GM12878 (cell line): ENCODE results near the gene SSTR4. TPM values are rescaled to one million over a fixed set of nuclear protein-coding genes. Genes with fewer than 3 reads are reported as not detected.

Source experiments
- ATAC-seq: fragments of 200-7000 bp; cut with Tn5 transposase; 3 replicates; pipeline ENCODE4 v1.9.1; 2020; ENCODE audit warnings: mild to moderate bottlenecking, moderate library complexity
- BruUV-seq: library from RNA; stranded (reverse); fragments of 400-500 nt; replicated peaks from 2 replicates; lab custom pipeline; 2021; lab: Mats Ljungman, UMichigan
- CTCF ChIA-PET: fragments of 300-600 bp; sonication (Branson Sonifier 250); formaldehyde crosslinking; extraction: SDS; loops from one replicate; lab custom pipeline; 2021; ENCODE audit warnings: inconsistent platforms; lab: Yijun Ruan, JAX
- POLR2A ChIA-PET: fragments of 350-600 bp; formaldehyde crosslinking; extraction: SDS; loops from one replicate; lab custom pipeline; 2021; ENCODE audit warnings: inconsistent platforms; lab: Charles Lee
- RAD21 ChIA-PET: fragments of 300-600 bp; sonication (Branson Sonifier 250); formaldehyde crosslinking; loops from one replicate; lab custom pipeline; 2023; ENCODE audit warnings: antibody characterized with exemption; ENCODE audit not compliant: unreplicated experiment; lab: Charles Lee
- SMC1A ChIA-PET: fragments of 300-600 bp; sonication (Branson Sonifier 250); formaldehyde crosslinking; loops from one replicate; lab custom pipeline; 2023; ENCODE audit not compliant: unreplicated experiment, uncharacterized antibody; lab: Charles Lee
- DNase-seq: peaks from one replicate; pipeline ENCODE4 v3.0.0-alpha.2; 2011; ENCODE audit warnings: low read depth, low spot score
- FAIRE-seq: peaks from 3 replicates; lab custom pipeline; 2011; peaks lifted over from hg19 to GRCh38; lab: Jason Lieb, UNC
- H2AFZ ChIP-seq: 2 replicates; pipeline ENCODE4 v1.6.0; 2011; ENCODE audit warnings: low read depth, low read length, control low read depth; ENCODE audit not compliant: control insufficient read depth
- H3K27ac ChIP-seq: 2 replicates; pipeline ENCODE4 v1.5.1; 2011; ENCODE audit warnings: control low read depth; ENCODE audit not compliant: control insufficient read depth, insufficient read depth
- H3K27me3 ChIP-seq, 2 experiments: replicated peaks in 1 of 2; 2 replicates each; pipeline versions ENCODE4 v1.6.0 to v1.6.1; 2011; ENCODE audit warnings: low read length in 1 of 2; ENCODE audit not compliant: control insufficient read depth in 2 of 2, insufficient read depth in 2 of 2
- H3K36me3 ChIP-seq, 2 experiments: 2 replicates each; pipeline ENCODE4 v1.5.1; 2011; ENCODE audit warnings: low read length in 1 of 2; ENCODE audit not compliant: control insufficient read depth in 2 of 2, insufficient read depth in 2 of 2
- H3K4me1 ChIP-seq: 2 replicates; pipeline ENCODE4 v1.6.1; 2011; ENCODE audit warnings: mild to moderate bottlenecking, low read length, moderate library complexity, mixed read lengths; ENCODE audit not compliant: control insufficient read depth, insufficient read depth
- H3K4me2 ChIP-seq: 2 replicates; pipeline ENCODE4 v1.6.0; 2011; ENCODE audit warnings: control low read depth; ENCODE audit not compliant: control insufficient read depth, insufficient read depth
- H3K4me3 ChIP-seq: fragments of 200-600 bp; sonication (generic); 2 replicates; pipeline ENCODE4 v1.5.1; 2016
- H3K79me2 ChIP-seq: 2 replicates; pipeline ENCODE4 v1.6.0; 2011; ENCODE audit warnings: low read length; ENCODE audit not compliant: control insufficient read depth, insufficient read depth
- H3K9ac ChIP-seq: 2 replicates; pipeline ENCODE4 v1.8.0; 2011; ENCODE audit warnings: low read length, control low read depth, mixed read lengths; ENCODE audit not compliant: control insufficient read depth, insufficient read depth
- H3K9me3 ChIP-seq: replicated peaks from 3 replicates; pipeline ENCODE4 v1.5.1; 2011; ENCODE audit warnings: mild to moderate bottlenecking, low read length; ENCODE audit not compliant: control insufficient read depth, insufficient read depth
- H4K20me1 ChIP-seq: 2 replicates; pipeline ENCODE4 v1.6.0; 2011; ENCODE audit not compliant: control insufficient read depth, insufficient read depth
- FOXK2 ChIP-seq: fragments of 450-650 bp; IDR thresholded peaks from 2 replicates; pipeline ENCODE4 v1.6.1; 2017; ENCODE audit warnings: mild to moderate bottlenecking, moderate library complexity
- FOXM1 ChIP-seq: IDR thresholded peaks from 2 replicates; pipeline ENCODE4 v1.6.1; 2012; ENCODE audit warnings: low read depth, mild to moderate bottlenecking, inconsistent platforms, low read length, moderate library complexity
- JUNB ChIP-seq: IDR thresholded peaks from 2 replicates; pipeline ENCODE4 v1.6.1; 2016; ENCODE audit warnings: antibody characterized with exemption, mild to moderate bottlenecking
- MEF2B ChIP-seq: fragments of 450-650 bp; IDR thresholded peaks from 2 replicates; pipeline ENCODE4 v1.6.1; 2018; ENCODE audit warnings: mild to moderate bottlenecking, moderate library complexity; ENCODE audit not compliant: partially characterized antibody, poor library complexity, severe bottlenecking
- MTA2 ChIP-seq: fragments of 450-650 bp; IDR thresholded peaks from 2 replicates; pipeline ENCODE4 v1.6.1; 2016; ENCODE audit warnings: low read depth, mild to moderate bottlenecking, moderate library complexity
- POLR2A ChIP-seq: IDR thresholded peaks from 2 replicates; pipeline ENCODE4 v1.6.1; 2011; ENCODE audit warnings: low read depth, mild to moderate bottlenecking, low read length
- POLR2AphosphoS2 ChIP-seq: IDR thresholded peaks from 2 replicates; pipeline ENCODE4 v1.6.1; 2011; ENCODE audit warnings: low read depth, mild to moderate bottlenecking, low read length, improper control_type of control experiment, moderate library complexity
- POLR2AphosphoS5 ChIP-seq: IDR thresholded peaks from 2 replicates; pipeline ENCODE4 v1.6.1; 2011; ENCODE audit warnings: mild to moderate bottlenecking, low read length, inconsistent platforms
- RBBP5 ChIP-seq: fragments of 200-600 bp; sonication (generic); conservative IDR thresholded peaks from 2 replicates; pipeline ENCODE4 v1.6.1; 2016
- SKIL ChIP-seq: fragments of 450-650 bp; IDR thresholded peaks from 2 replicates; pipeline ENCODE4 v1.6.1; 2017; ENCODE audit warnings: mild to moderate bottlenecking, low read depth, inconsistent platforms; ENCODE audit not compliant: poor library complexity, severe bottlenecking
- TARDBP ChIP-seq: IDR thresholded peaks from 2 replicates; pipeline ENCODE4 v1.6.1; 2016; ENCODE audit warnings: borderline replicate concordance
- TCF12 ChIP-seq: IDR thresholded peaks from 2 replicates; pipeline ENCODE4 v1.6.1; 2011; ENCODE audit warnings: low read depth, mild to moderate bottlenecking, low read length
- WGBS: methylation state at CpG from one replicate; pipeline ENCODE4 v1.1.6; 2016; ENCODE audit warnings: low lambda C conversion rate; ENCODE audit not compliant: insufficient replicate concordance, insufficient coverage; ENCODE audit errors: missing lambda C conversion rate; 5-methylcytosine and 5-hydroxymethylcytosine counted together
- in situ Hi-C: fragments of 300-500 bp; cut with MboI; formaldehyde crosslinking; loops from 9 replicates; pipeline ENCODE4 v1.14.3; 2018; ENCODE audit warnings: mixed read lengths
- intact Hi-C: fragments of 100-400 bp; cut with micrococcal nuclease; formaldehyde crosslinking; loops from one replicate; pipeline ENCODE4 v1.14.2; 2022; ENCODE audit not compliant: unreplicated experiment
- polyA plus RNA-seq, 11 experiments: library from polyadenylated mRNA; depleted of rRNA in 4 of 11; unstranded in 6 of 11; stranded (reverse) in 5 of 11; fragments of >200 nt; fragmentation: Nextera tagmentation in 4 of 11; fragmentation: Illumina TruSeq in 1 of 11; extraction: Ambion mirVana in 4 of 11; extraction: Trizol in 1 of 11; gene quantifications; 1 replicate in 1 of 11; 2 replicates in 10 of 11; pipeline versions ENCODE4 v1.2.1 to v1.2.3, GENCODE V29; 2011 to 2016; ENCODE audit warnings: inconsistent platforms in 2 of 11, missing spikeins in 2 of 11, low read depth in 1 of 11
- total RNA-seq, 4 experiments: library from RNA; depleted of rRNA in 3 of 4; stranded (reverse); fragments of >200 nt in 3 of 4; fragmentation: Illumina TruSeq in 1 of 4; extraction: Trizol in 1 of 4; gene quantifications; 2 replicates each; pipeline versions ENCODE4 v1.2.1 to v1.2.3, GENCODE V29; 2013 to 2021

SSTR4 gene
- total and polyA plus RNA-seq, 10 of the 15 experiments (the other 5 are each of a cell fraction or from before 2014, with no cell fraction given) = not detected

- no peak for ATAC-seq
- FAIRE-seq = no peak
- no peaks in the 10 kb centered on the region for H3K27me3 ChIP-seq
- no peaks in the 10 kb centered on the region for H4K20me1 ChIP-seq
- no peak for DNase-seq
- TF ChIP-seq POLR2AphosphoS5 (no peak), TARDBP (no peak), JUNB (no peak), SKIL (no peak)
- no peaks in the 10 kb centered on the region for H3K79me2 ChIP-seq
- ChIA-PET POLR2A (no interaction called here), SMC1A (no interaction called here), RAD21 (no interaction called here), CTCF (interaction anchor here (0.7 kb wide), 1 partner anchor 37 kb away, joined by 4 read pairs; no protein-coding TSS in a partner anchor)
- no TSS peak for BruUV-seq
- no peaks in the 10 kb centered on the region for H3K36me3 ChIP-seq
- no peak overlapping the region for H3K4me3 ChIP-seq
- H3K9ac ChIP-seq = no peak overlapping the region
- H3K9me3 ChIP-seq = no peaks in the 10 kb centered on the region
- no peak overlapping the region for H2AFZ ChIP-seq
- no peak overlapping the region for H3K27ac ChIP-seq
- WGBS = 43% methylated on average over 5 of the region's 5 CpGs
- no peak overlapping the region for H3K4me2 ChIP-seq
- H3K4me1 ChIP-seq = no peaks in the 10 kb centered on the region
- intact Hi-C loops = no loop called here
- in situ Hi-C loops = no loop called here
Measured at GRCh38 chr20:23010096-23010495, 25.0 kb upstream of the SSTR4 start.

GRCh38 chr20:23011008-23011721 lies 23.9 kb upstream of the SSTR4 start:
- no peak overlapping the region for H3K27ac ChIP-seq
- intact Hi-C loops = no loop called here
- CTCF ChIA-PET = no interaction called here
- no peak overlapping the region for H3K4me2 ChIP-seq
- DNase-seq (no peak), ATAC-seq (no peak), FAIRE-seq (no peak)
- H3K9ac ChIP-seq = no peak overlapping the region
- H2AFZ ChIP-seq = no peak overlapping the region
- in situ Hi-C loops = no loop called here
- H3K79me2 ChIP-seq = no peaks in the 10 kb centered on the region
- H3K27me3 ChIP-seq = no peaks in the 10 kb centered on the region
- no TSS peak for BruUV-seq
- H3K4me1 ChIP-seq = no peaks in the 10 kb centered on the region
- RAD21 ChIA-PET = no interaction called here
- no peak overlapping the region for H3K4me3 ChIP-seq
- no peaks in the 10 kb centered on the region for H4K20me1 ChIP-seq
- SMC1A ChIA-PET = interaction anchor here (1.8 kb wide), 1 partner anchor 158 kb away, joined by 3 read pairs; no protein-coding TSS in a partner anchor
- H3K9me3 ChIP-seq = no peaks in the 10 kb centered on the region
- no peaks in the 10 kb centered on the region for H3K36me3 ChIP-seq
- 29% methylated on average over 11 of the region's 11 CpGs for WGBS
- POLR2A ChIA-PET = no interaction called here
- no peak for TF ChIP-seq RBBP5
- TF ChIP-seq POLR2A = no peak
- no peak for TF ChIP-seq FOXM1
- no peak for TF ChIP-seq POLR2AphosphoS2
- TF ChIP-seq TCF12 = no peak
- TF ChIP-seq MEF2B = no peak
- TF ChIP-seq MTA2 = no peak
- TF ChIP-seq FOXK2 = no peak
